IMR-90 (cell line): ENCODE results near the gene MMP21. TPM values are rescaled to one million over a fixed set of nuclear protein-coding genes. Genes with fewer than 3 reads are reported as not detected.

Experiments
- ATAC-seq: fragments of 200-7000 bp; cut with Tn5 transposase; 2 replicates; pipeline ENCODE4 v1.9.1; 2020; ENCODE audit warnings: low read depth, mild to moderate bottlenecking, moderate library complexity
- BruUV-seq: library from RNA; stranded (reverse); fragments of 400-500 nt; replicated peaks from 2 replicates; lab custom pipeline; 2021; lab: Mats Ljungman, UMichigan
- CTCF ChIA-PET: fragments of 300-600 bp; formaldehyde crosslinking; extraction: SDS; loops from one replicate; lab custom pipeline; 2021; ENCODE audit warnings: antibody characterized with exemption; lab: Yijun Ruan, JAX
- POLR2A ChIA-PET: fragments of 300-600 bp; sonication (Branson Sonifier 250); formaldehyde crosslinking; loops from one replicate; lab custom pipeline; 2022; ENCODE audit warnings: antibody characterized with exemption; ENCODE audit not compliant: unreplicated experiment; lab: Charles Lee
- DNase-seq: peaks from one replicate; pipeline ENCODE4 v3.0.0; 2013
- H2AFZ ChIP-seq: replicated peaks from 2 replicates; pipeline ENCODE3; 2013; ENCODE audit warnings: low read length, mild to moderate bottlenecking; ENCODE audit not compliant: poor library complexity
- H2AK5ac ChIP-seq: 2 replicates; pipeline ENCODE4 v1.6.1; 2013; ENCODE audit warnings: low read depth, low read length, inconsistent platforms
- H2AK9ac ChIP-seq: replicated peaks from 2 replicates; pipeline ENCODE3; 2013; ENCODE audit warnings: mild to moderate bottlenecking, low read depth, low read length, moderate library complexity; ENCODE audit not compliant: poor library complexity
- H2BK120ac ChIP-seq: 2 replicates; pipeline ENCODE4 v1.6.1; 2013; ENCODE audit warnings: low read depth, low read length, inconsistent platforms
- H2BK15ac ChIP-seq: 3 replicates; pipeline ENCODE4 v1.6.1; 2013; ENCODE audit warnings: low read depth, low read length, inconsistent platforms
- H2BK20ac ChIP-seq: 2 replicates; pipeline ENCODE4 v1.6.1; 2013; ENCODE audit warnings: low read depth, mild to moderate bottlenecking, inconsistent platforms, low read length, moderate library complexity
- H2BK5ac ChIP-seq: 2 replicates; pipeline ENCODE4 v1.6.1; 2013; ENCODE audit warnings: mild to moderate bottlenecking, low read depth, low read length, inconsistent platforms; ENCODE audit not compliant: poor library complexity, severe bottlenecking
- H3K14ac ChIP-seq: replicated peaks from 2 replicates; pipeline ENCODE4 v1.6.1; 2013; ENCODE audit warnings: low read depth, low read length, inconsistent platforms
- H3K18ac ChIP-seq: 2 replicates; pipeline ENCODE4 v1.6.1; 2013; ENCODE audit warnings: low read depth, low read length, control low read depth
- H3K23ac ChIP-seq: 2 replicates; pipeline ENCODE4 v1.6.1; 2013; ENCODE audit warnings: low read depth, low read length, inconsistent platforms
- H3K27ac ChIP-seq: 2 replicates; pipeline ENCODE4 v1.5.1; 2013; ENCODE audit warnings: mild to moderate bottlenecking, control low read depth, low read length; ENCODE audit not compliant: insufficient read depth
- H3K27me3 ChIP-seq: 2 replicates; pipeline ENCODE4 v1.6.1; 2013; ENCODE audit warnings: low read length; ENCODE audit not compliant: control insufficient read depth, insufficient read depth
- H3K36me3 ChIP-seq: 2 replicates; pipeline ENCODE4 v1.6.1; 2013; ENCODE audit warnings: low read length, mixed read lengths; ENCODE audit not compliant: control insufficient read depth, insufficient read depth
- H3K4ac ChIP-seq: 2 replicates; pipeline ENCODE4 v1.6.1; 2013; ENCODE audit warnings: low read depth, low read length, inconsistent platforms
- H3K4me1 ChIP-seq: 2 replicates; pipeline ENCODE4 v1.6.1; 2013; ENCODE audit warnings: low read length, mixed read lengths; ENCODE audit not compliant: control insufficient read depth, insufficient read depth
- H3K4me2 ChIP-seq: 2 replicates; pipeline ENCODE4 v1.6.1; 2013; ENCODE audit warnings: low read depth, mild to moderate bottlenecking, control low read depth, low read length, moderate library complexity
- H3K4me3 ChIP-seq: 2 replicates; pipeline ENCODE4 v1.5.1; 2013; ENCODE audit warnings: low read depth, mild to moderate bottlenecking, control low read depth, low read length, moderate library complexity; ENCODE audit not compliant: insufficient read depth
- H3K56ac ChIP-seq: 2 replicates; pipeline ENCODE4 v1.6.1; 2013; ENCODE audit warnings: low read length, inconsistent platforms; ENCODE audit not compliant: insufficient read depth; ENCODE audit errors: extremely low read depth
- H3K79me1 ChIP-seq, 2 experiments: 2 replicates each; pipeline ENCODE4 v1.6.1; 2013; ENCODE audit warnings: low read length in 2 of 2, inconsistent platforms in 1 of 2, low read depth in 1 of 2
- H3K9ac ChIP-seq: 2 replicates; pipeline ENCODE4 v1.6.1; 2013; ENCODE audit warnings: low read depth, low read length, control low read depth
- H3K9me1 ChIP-seq: 2 replicates; pipeline ENCODE4 v1.6.1; 2013; ENCODE audit warnings: low read length, inconsistent platforms; ENCODE audit not compliant: insufficient read depth
- H3K9me3 ChIP-seq: 2 replicates; pipeline ENCODE4 v1.6.1; 2013; ENCODE audit warnings: low read length; ENCODE audit not compliant: control insufficient read depth, insufficient read depth
- H4K20me1 ChIP-seq: 2 replicates; pipeline ENCODE4 v1.6.1; 2013; ENCODE audit warnings: low read length, inconsistent platforms; ENCODE audit not compliant: insufficient read depth
- H4K5ac ChIP-seq: 2 replicates; pipeline ENCODE4 v1.6.1; 2013; ENCODE audit warnings: mild to moderate bottlenecking, low read depth, low read length, control low read depth
- H4K8ac ChIP-seq, 2 experiments: 2 replicates each; pipeline ENCODE4 v1.6.1; 2013; ENCODE audit warnings: low read depth in 2 of 2, low read length in 2 of 2, control low read depth in 1 of 2, inconsistent platforms in 1 of 2
- H4K91ac ChIP-seq: 2 replicates; pipeline ENCODE4 v1.6.1; 2013; ENCODE audit warnings: low read depth, low read length, inconsistent platforms; ENCODE audit not compliant: insufficient read depth
- BHLHE40 ChIP-seq: fragments of 150-350 bp; IDR thresholded peaks from 2 replicates; pipeline ENCODE4 v1.6.1; 2016; ENCODE audit warnings: mild to moderate bottlenecking, low read depth, low read length
- CEBPB ChIP-seq: IDR thresholded peaks from 2 replicates; pipeline ENCODE4 v1.6.1; 2012; ENCODE audit warnings: low read depth, low read length, improper control_type of control experiment
- CHD1 ChIP-seq: IDR thresholded peaks from 2 replicates; pipeline ENCODE4 v1.6.1; 2012; ENCODE audit warnings: low read depth, low read length, improper control_type of control experiment
- FOS ChIP-seq: fragments of 150-350 bp; IDR thresholded peaks from 2 replicates; pipeline ENCODE4 v1.6.1; 2016; ENCODE audit warnings: low read depth, low read length
- MAFK ChIP-seq: IDR thresholded peaks from 2 replicates; pipeline ENCODE4 v1.6.1; 2012; ENCODE audit warnings: low read depth, low read length, improper control_type of control experiment
- MAZ ChIP-seq: IDR thresholded peaks from 2 replicates; pipeline ENCODE4 v1.6.1; 2012; ENCODE audit warnings: low read depth, mild to moderate bottlenecking, low read length, improper control_type of control experiment, moderate library complexity, borderline replicate concordance
- MXI1 ChIP-seq: IDR thresholded peaks from 2 replicates; pipeline ENCODE4 v1.6.1; 2012; ENCODE audit warnings: low read depth, mild to moderate bottlenecking, low read length, moderate library complexity, borderline replicate concordance
- NFE2L2 ChIP-seq: fragments of 150-350 bp; IDR thresholded peaks from 2 replicates; pipeline ENCODE4 v1.6.1; 2016; ENCODE audit warnings: low read depth, mild to moderate bottlenecking, low read length
- POLR2A ChIP-seq: IDR thresholded peaks from 2 replicates; pipeline ENCODE4 v1.6.1; 2012; ENCODE audit warnings: mild to moderate bottlenecking, low read depth, low read length
- RAD21 ChIP-seq: IDR thresholded peaks from 2 replicates; pipeline ENCODE4 v1.6.1; 2012; ENCODE audit warnings: low read length, improper control_type of control experiment
- RCOR1 ChIP-seq: IDR thresholded peaks from 2 replicates; pipeline ENCODE4 v1.6.1; 2012; ENCODE audit warnings: mild to moderate bottlenecking, low read length, improper control_type of control experiment; ENCODE audit not compliant: insufficient replicate concordance
- RFX5 ChIP-seq: IDR thresholded peaks from 2 replicates; pipeline ENCODE4 v1.8.0; 2012; ENCODE audit warnings: low read depth, mild to moderate bottlenecking, low read length, moderate library complexity
- SMC3 ChIP-seq: fragments of 150-350 bp; IDR thresholded peaks from 2 replicates; pipeline ENCODE4 v1.6.1; 2016; ENCODE audit warnings: low read depth, mild to moderate bottlenecking, antibody characterized with exemption, low read length, moderate library complexity
- WGBS, 2 experiments: methylation state at CpG; one replicate each; pipeline versions ENCODE4 v1.1.5 to v1.1.7; 2013; ENCODE audit warnings: missing lambda C conversion rate in 2 of 2; ENCODE audit not compliant: insufficient read length in 1 of 2; ENCODE audit errors: extremely low coverage in 2 of 2; 5-methylcytosine and 5-hydroxymethylcytosine counted together
- dilution Hi-C: fragments of 300-500 bp; cut with HindIII; formaldehyde crosslinking; loops from one replicate; pipeline ENCODE4 v1.14.3; 2018; ENCODE audit warnings: low sequenced_read_pairs; ENCODE audit not compliant: unreplicated experiment
- in situ Hi-C: fragments of 300-500 bp; cut with MboI; formaldehyde crosslinking; loops from 3 replicates; pipeline ENCODE4 v1.14.3; 2019; ENCODE audit warnings: low sequenced_read_pairs, inconsistent platforms, mixed read lengths
- intact Hi-C: fragments of 100-400 bp; cut with micrococcal nuclease; formaldehyde crosslinking; loops from 2 replicates; pipeline ENCODE4 v1.10.0; 2022
- polyA plus RNA-seq, 3 experiments: library from polyadenylated mRNA; depleted of rRNA; stranded (reverse); fragments of >200 nt; gene quantifications; 2 replicates each; pipeline ENCODE4 v1.2.3, GENCODE V29; 2012; ENCODE audit warnings: low replicate concordance in 1 of 3
- total RNA-seq: library from RNA; depleted of rRNA; stranded (reverse); fragments of >200 nt; gene quantifications from 2 replicates; pipeline ENCODE4 v1.2.3, GENCODE V29; 2012
- TF ChIP-seq, protein P1 (sequence below): conservative IDR thresholded peaks from 2 replicates; pipeline ENCODE4 v1.5.1; 2012; ENCODE audit warnings: mild to moderate bottlenecking, low read depth, low read length, improper control_type of control experiment
- TF ChIP-seq, protein P2 (sequence below): fragments of 150-350 bp; IDR thresholded peaks from 2 replicates; pipeline ENCODE4 v1.6.1; 2017; ENCODE audit warnings: mild to moderate bottlenecking, antibody characterized with exemption, low read length, low read depth
- TF ChIP-seq, protein P3 (sequence below): fragments of 150-350 bp; IDR thresholded peaks from 2 replicates; pipeline ENCODE4 v1.6.1; 2016; ENCODE audit warnings: low read depth, mild to moderate bottlenecking, low read length, moderate library complexity, borderline replicate concordance

MMP21 gene
- total and polyA plus RNA-seq, 2 of the 4 experiments (the other 2 are of a cell fraction): not detected

DNA sequence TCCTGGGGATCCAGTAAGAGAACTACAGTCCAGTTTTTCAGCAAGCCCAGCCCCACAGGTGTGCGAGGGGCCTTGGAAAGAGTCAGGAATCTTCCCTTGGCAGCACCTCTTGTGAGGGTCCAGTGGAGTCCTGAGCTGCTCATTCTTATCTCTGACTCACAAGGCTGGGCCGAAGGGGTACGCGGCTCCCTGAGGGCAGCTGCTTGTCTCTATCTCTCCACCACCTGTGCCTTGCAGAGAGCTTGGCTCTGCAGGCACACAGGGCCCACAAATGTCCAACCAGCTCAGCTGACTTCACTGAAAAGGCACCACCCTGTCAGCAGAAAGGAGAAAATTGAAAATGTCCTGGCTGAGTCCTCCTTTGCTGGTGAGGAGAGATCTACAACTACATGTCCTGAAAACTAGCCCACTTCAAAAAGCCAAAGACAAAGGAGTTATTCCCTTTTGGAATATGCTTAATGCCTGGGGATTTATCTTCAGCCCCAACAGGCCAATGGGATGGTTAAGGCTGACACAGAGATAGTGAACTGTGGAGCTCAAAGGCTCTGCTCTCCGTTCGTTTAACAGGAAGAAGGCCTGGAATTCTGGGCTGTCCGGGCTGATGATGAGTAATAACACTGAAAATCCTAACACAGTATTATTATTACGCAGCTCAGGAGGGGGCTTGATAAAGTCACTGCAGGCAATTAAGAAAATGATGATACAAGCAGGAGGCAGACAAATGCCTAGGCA is 24.0 kb upstream of the MMP21 start:
- no peak overlapping the region for H3K4me3 ChIP-seq
- no TSS peak for BruUV-seq
- dilution Hi-C loops: no loop called here
- no peak overlapping the region for H3K4me2 ChIP-seq
- no peak overlapping the region for H2BK5ac ChIP-seq
- CTCF ChIA-PET: no interaction called here
- H2AK5ac ChIP-seq: no peak overlapping the region
- POLR2A ChIA-PET: no interaction called here
- DNase-seq (no peak), ATAC-seq (peak; percentile 53)
- intact Hi-C loops: no loop called here
- no peak overlapping the region for H3K14ac ChIP-seq
- H2AFZ ChIP-seq: no peak overlapping the region
- H3K27ac ChIP-seq: no peak overlapping the region
- H3K9me1 ChIP-seq: peaks cover 3% of the 10 kb centered on the region
- no peak overlapping the region for H3K18ac ChIP-seq
- TF ChIP-seq POLR2A: no peak
- TF ChIP-seq MXI1: no peak
- no peak for TF ChIP-seq CHD1
- no peak for TF ChIP-seq MAFK
- TF ChIP-seq, protein P1, sequence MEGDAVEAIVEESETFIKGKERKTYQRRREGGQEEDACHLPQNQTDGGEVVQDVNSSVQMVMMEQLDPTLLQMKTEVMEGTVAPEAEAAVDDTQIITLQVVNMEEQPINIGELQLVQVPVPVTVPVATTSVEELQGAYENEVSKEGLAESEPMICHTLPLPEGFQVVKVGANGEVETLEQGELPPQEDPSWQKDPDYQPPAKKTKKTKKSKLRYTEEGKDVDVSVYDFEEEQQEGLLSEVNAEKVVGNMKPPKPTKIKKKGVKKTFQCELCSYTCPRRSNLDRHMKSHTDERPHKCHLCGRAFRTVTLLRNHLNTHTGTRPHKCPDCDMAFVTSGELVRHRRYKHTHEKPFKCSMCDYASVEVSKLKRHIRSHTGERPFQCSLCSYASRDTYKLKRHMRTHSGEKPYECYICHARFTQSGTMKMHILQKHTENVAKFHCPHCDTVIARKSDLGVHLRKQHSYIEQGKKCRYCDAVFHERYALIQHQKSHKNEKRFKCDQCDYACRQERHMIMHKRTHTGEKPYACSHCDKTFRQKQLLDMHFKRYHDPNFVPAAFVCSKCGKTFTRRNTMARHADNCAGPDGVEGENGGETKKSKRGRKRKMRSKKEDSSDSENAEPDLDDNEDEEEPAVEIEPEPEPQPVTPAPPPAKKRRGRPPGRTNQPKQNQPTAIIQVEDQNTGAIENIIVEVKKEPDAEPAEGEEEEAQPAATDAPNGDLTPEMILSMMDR: no peak
- TF ChIP-seq SMC3: no peak
- no peak for TF ChIP-seq CEBPB
- TF ChIP-seq RAD21: no peak
- TF ChIP-seq RCOR1: no peak
- TF ChIP-seq NFE2L2: no peak
- no peak for TF ChIP-seq FOS
- TF ChIP-seq, protein P2, sequence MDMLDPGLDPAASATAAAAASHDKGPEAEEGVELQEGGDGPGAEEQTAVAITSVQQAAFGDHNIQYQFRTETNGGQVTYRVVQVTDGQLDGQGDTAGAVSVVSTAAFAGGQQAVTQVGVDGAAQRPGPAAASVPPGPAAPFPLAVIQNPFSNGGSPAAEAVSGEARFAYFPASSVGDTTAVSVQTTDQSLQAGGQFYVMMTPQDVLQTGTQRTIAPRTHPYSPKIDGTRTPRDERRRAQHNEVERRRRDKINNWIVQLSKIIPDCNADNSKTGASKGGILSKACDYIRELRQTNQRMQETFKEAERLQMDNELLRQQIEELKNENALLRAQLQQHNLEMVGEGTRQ: no peak
- no peak for TF ChIP-seq MAZ
- TF ChIP-seq BHLHE40: no peak
- TF ChIP-seq, protein P3, sequence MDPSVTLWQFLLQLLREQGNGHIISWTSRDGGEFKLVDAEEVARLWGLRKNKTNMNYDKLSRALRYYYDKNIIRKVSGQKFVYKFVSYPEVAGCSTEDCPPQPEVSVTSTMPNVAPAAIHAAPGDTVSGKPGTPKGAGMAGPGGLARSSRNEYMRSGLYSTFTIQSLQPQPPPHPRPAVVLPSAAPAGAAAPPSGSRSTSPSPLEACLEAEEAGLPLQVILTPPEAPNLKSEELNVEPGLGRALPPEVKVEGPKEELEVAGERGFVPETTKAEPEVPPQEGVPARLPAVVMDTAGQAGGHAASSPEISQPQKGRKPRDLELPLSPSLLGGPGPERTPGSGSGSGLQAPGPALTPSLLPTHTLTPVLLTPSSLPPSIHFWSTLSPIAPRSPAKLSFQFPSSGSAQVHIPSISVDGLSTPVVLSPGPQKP: no peak
- TF ChIP-seq RFX5: no peak
- no peak overlapping the region for H3K23ac ChIP-seq
- no peak overlapping the region for H4K91ac ChIP-seq
- 100% methylated on average over 1 of the region's 8 CpGs; no CpG with 5 or more reads in 1 of the 2 experiments for WGBS, 2 experiments
- no peak overlapping the region for H2BK20ac ChIP-seq
- no peaks in the 10 kb centered on the region for H3K4me1 ChIP-seq
- no peaks in the 10 kb centered on the region for H3K9me3 ChIP-seq
- peaks cover 25% of the 10 kb centered on the region for H3K36me3 ChIP-seq
- H4K8ac ChIP-seq: no peak overlapping the region
- in situ Hi-C loops: no loop called here
- H3K56ac ChIP-seq: no peak overlapping the region
- H4K20me1 ChIP-seq: no peaks in the 10 kb centered on the region
- no peaks in the 10 kb centered on the region for H3K79me1 ChIP-seq
- no peaks in the 10 kb centered on the region for H3K27me3 ChIP-seq
- H2AK9ac ChIP-seq: no peak overlapping the region
- H4K5ac ChIP-seq: no peak overlapping the region
- H2BK120ac ChIP-seq: no peak overlapping the region
- no peak overlapping the region for H3K4ac ChIP-seq
- H2BK15ac ChIP-seq: no peak overlapping the region
- no peak overlapping the region for H3K9ac ChIP-seq
